Endothelial cell of umbilical vein (primary cell): ENCODE results near the gene MRTFA. TPM values are rescaled to one million over a fixed set of nuclear protein-coding genes. Genes with fewer than 3 reads are reported as not detected.

Experiments
- BruUV-seq: library from RNA; stranded (reverse); fragments of 400-500 nt; replicated peaks from 2 replicates; lab custom pipeline; 2021; lab: Mats Ljungman, UMichigan
- CTCF ChIA-PET: fragments of 300-600, 350-600 bp; sonication (Branson Sonifier 250); formaldehyde crosslinking; loops from one replicate; lab custom pipeline; 2021; ENCODE audit warnings: antibody characterized with exemption, inconsistent platforms; lab: Charles Lee
- POLR2A ChIA-PET: fragments of 300-600, 350-600 bp; sonication (Branson Sonifier 250); formaldehyde crosslinking; loops from one replicate; lab custom pipeline; 2021; ENCODE audit warnings: antibody characterized with exemption, inconsistent platforms; lab: Charles Lee
- DNase-seq: peaks from one replicate; pipeline ENCODE4 v3.0.0-alpha.2; 2011; ENCODE audit warnings: low read depth, low spot score
- FAIRE-seq: peaks from 2 replicates; lab custom pipeline; 2011; peaks lifted over from hg19 to GRCh38; lab: Jason Lieb, UNC
- H2AFZ ChIP-seq: 2 replicates; pipeline ENCODE4 v1.6.0; 2012; ENCODE audit warnings: low read depth, low read length, control low read depth, inconsistent platforms
- H3K27ac ChIP-seq: 2 replicates; pipeline ENCODE4 v1.5.1; 2011; ENCODE audit warnings: low read depth, mild to moderate bottlenecking, control low read depth, low read length, moderate library complexity; ENCODE audit not compliant: insufficient read depth
- H3K27me3 ChIP-seq, 2 experiments: 2 replicates each; pipeline versions ENCODE4 v1.6.0 to v1.6.1; 2011; ENCODE audit warnings: low read length in 2 of 2, mixed read lengths in 1 of 2; ENCODE audit not compliant: control insufficient read depth in 2 of 2, insufficient read depth in 2 of 2
- H3K36me3 ChIP-seq, 2 experiments: 2 replicates in 1 of 2; 3 replicates in 1 of 2; pipeline ENCODE4 v1.5.1; 2011; ENCODE audit warnings: low read length in 2 of 2, mild to moderate bottlenecking in 1 of 2, moderate library complexity in 1 of 2; ENCODE audit not compliant: control insufficient read depth in 2 of 2, insufficient read depth in 2 of 2; ENCODE audit errors: extremely low read depth in 1 of 2
- H3K4me1 ChIP-seq: 3 replicates; pipeline ENCODE4 v1.5.1; 2011; ENCODE audit warnings: mild to moderate bottlenecking, low read length; ENCODE audit not compliant: control insufficient read depth, insufficient read depth; ENCODE audit errors: extremely low read depth
- H3K4me2 ChIP-seq: 2 replicates; pipeline ENCODE4 v1.6.1; 2011; ENCODE audit warnings: low read length, control low read depth, mixed read lengths; ENCODE audit not compliant: insufficient read depth
- H3K4me3 ChIP-seq, 3 experiments: fragments of 200-600 bp in 1 of 3; sonication (generic), shearing (Covaris generic) in 1 of 3; replicated peaks in 1 of 3; 2 replicates each; pipeline ENCODE4 v1.5.1; 2011 to 2016; ENCODE audit warnings: control low read depth in 3 of 3, low read length in 3 of 3, mild to moderate bottlenecking in 2 of 3, inconsistent platforms in 1 of 3, low read depth in 1 of 3, moderate library complexity in 1 of 3; ENCODE audit not compliant: insufficient read depth in 1 of 3
- H3K79me2 ChIP-seq: 2 replicates; pipeline ENCODE4 v1.6.0; 2012; ENCODE audit warnings: low read length, inconsistent platforms; ENCODE audit not compliant: control insufficient read depth, insufficient read depth
- H3K9ac ChIP-seq: replicated peaks from 2 replicates; pipeline ENCODE3; 2011; ENCODE audit warnings: low read length, control low read depth; ENCODE audit not compliant: insufficient read depth; ENCODE audit errors: extremely low read depth
- H3K9me1 ChIP-seq: replicated peaks from 3 replicates; pipeline ENCODE4 v1.6.0; 2011; ENCODE audit warnings: mild to moderate bottlenecking, low read length; ENCODE audit not compliant: control insufficient read depth, insufficient read depth; ENCODE audit errors: extremely low read depth
- H3K9me3 ChIP-seq: replicated peaks from 2 replicates; pipeline ENCODE4 v1.5.1; 2012; ENCODE audit warnings: low read length, inconsistent platforms; ENCODE audit not compliant: control insufficient read depth, insufficient read depth
- H4K20me1 ChIP-seq: replicated peaks from 2 replicates; pipeline ENCODE3; 2011; ENCODE audit warnings: mild to moderate bottlenecking, low read length; ENCODE audit not compliant: control insufficient read depth, insufficient read depth; ENCODE audit errors: extremely low read depth
- CTCF ChIP-seq, 2 donors: IDR thresholded peaks; 1 replicate in 1 of 2; 2 replicates in 1 of 2; pipeline ENCODE4 v1.5.1; 2011; ENCODE audit warnings: low read length in 2 of 2, mild to moderate bottlenecking in 2 of 2, moderate library complexity in 2 of 2, control low read depth in 1 of 2, inconsistent platforms in 1 of 2, low read depth in 1 of 2; ENCODE audit not compliant: insufficient read depth in 1 of 2; ENCODE audit errors: extremely low read depth in 1 of 2
- EZH2 ChIP-seq: IDR thresholded peaks from 2 replicates; pipeline ENCODE4 v1.6.1; 2012; ENCODE audit warnings: borderline replicate concordance, low read depth, mild to moderate bottlenecking, moderate library complexity, low read length, inconsistent platforms; ENCODE audit not compliant: severe bottlenecking
- FOS ChIP-seq: IDR thresholded peaks from 2 replicates; pipeline ENCODE4 v1.6.1; 2011; ENCODE audit warnings: mild to moderate bottlenecking, low read length, moderate library complexity, borderline replicate concordance; ENCODE audit not compliant: insufficient read depth
- GATA2 ChIP-seq: IDR thresholded peaks from 2 replicates; pipeline ENCODE4 v1.7.0; 2011; ENCODE audit warnings: low read depth, mild to moderate bottlenecking, moderate library complexity, mixed read lengths, low read length; ENCODE audit not compliant: insufficient read length, insufficient read depth
- JUN ChIP-seq: IDR thresholded peaks from 2 replicates; pipeline ENCODE4 v1.6.1; 2011; ENCODE audit warnings: borderline replicate concordance, low read depth; ENCODE audit not compliant: insufficient read length, insufficient read depth
- MAX ChIP-seq: IDR thresholded peaks from 2 replicates; pipeline ENCODE4 v1.6.1; 2011; ENCODE audit not compliant: insufficient read depth, insufficient read length
- MYC ChIP-seq: IDR thresholded peaks from one replicate; pipeline ENCODE4 v1.6.1; 2011; ENCODE audit warnings: mild to moderate bottlenecking, low read depth, low read length
- POLR2A ChIP-seq: IDR thresholded peaks from 2 replicates; pipeline ENCODE4 v1.6.1; 2012; ENCODE audit warnings: low read depth, mild to moderate bottlenecking, control low read depth, low read length
- POLR2AphosphoS5 ChIP-seq: IDR thresholded peaks from 2 replicates; pipeline ENCODE4 v1.6.1; 2012; ENCODE audit warnings: low read depth, mild to moderate bottlenecking, control low read depth, low read length, moderate library complexity; ENCODE audit not compliant: insufficient read depth
- dilution Hi-C: fragments of 300-500 bp; cut with MboI; formaldehyde crosslinking; loops from one replicate; pipeline ENCODE4 v1.15.0; 2019; ENCODE audit warnings: low sequenced_read_pairs; ENCODE audit not compliant: extremely low pct_ligation_motif_present
- intact Hi-C: fragments of 100-400 bp; cut with micrococcal nuclease; formaldehyde crosslinking; loops from one replicate; pipeline ENCODE4 v1.10.0; 2022
- polyA plus RNA-seq, 4 experiments: library from polyadenylated mRNA; depleted of rRNA in 3 of 4; stranded (reverse) in 3 of 4; unstranded in 1 of 4; fragments of >200 nt; gene quantifications; 2 replicates each; pipeline versions ENCODE4 v1.2.1 to v1.2.3, GENCODE V29; 2011 to 2012; ENCODE audit warnings: missing spikeins in 1 of 4
- total RNA-seq: library from RNA; stranded (reverse); gene quantifications from 2 replicates; pipeline ENCODE4 v1.2.3, GENCODE V29; 2021

Gene MRTFA
- total and polyA plus RNA-seq, 2 donors (not counting 3 experiments of a cell fraction or from before 2014, with no cell fraction given): 13.6 to 44.1 TPM

GRCh38 chr22:40547729-40548143 lies 88.8 kb downstream of the MRTFA start:
- Histone ChIP-seq H4K20me1 (no peaks in the 10 kb centered on the region), H3K9me3 (no peaks in the 10 kb centered on the region), H3K9ac (no peak overlapping the region), H2AFZ (no peak overlapping the region), H3K79me2 (peaks cover 7% of the 10 kb centered on the region), H3K4me3 (no peak overlapping the region), H3K9me1 (peaks cover 3% of the 10 kb centered on the region), H3K36me3 (no peaks in the 10 kb centered on the region), H3K27me3 (no peaks in the 10 kb centered on the region), H3K27ac (no peak overlapping the region), H3K4me1 (no peaks in the 10 kb centered on the region), H3K4me2 (no peak overlapping the region)
- dilution Hi-C loops: no loop called here
- DNase-seq: no peak
- no TSS peak for BruUV-seq
- CTCF ChIA-PET: interaction anchor here (0.6 to 1.1 kb wide), 3 partner anchors 14 to 19 kb away, joined by 3 to 4 read pairs (median 4); no protein-coding TSS in a partner anchor
- POLR2A ChIA-PET: no interaction called here
- no peak for TF ChIP-seq GATA2
- TF ChIP-seq MAX: no peak
- no peak for TF ChIP-seq POLR2A
- no peak for TF ChIP-seq EZH2
- no peak for TF ChIP-seq JUN
- no peak for TF ChIP-seq POLR2AphosphoS5
- no peak for TF ChIP-seq MYC
- TF ChIP-seq FOS: no peak
- TF ChIP-seq CTCF (IDR thresholded peaks at IDR 0.05; ENCODE audit: extremely low read depth in 1 of 2, insufficient read depth in 1 of 2, low read depth in 1 of 2, low read length in 2 of 2): no peak
- FAIRE-seq: no peak
- intact Hi-C loops: no loop called here
